ENCODE results near the gene CP. TPM values are rescaled to one million over a fixed set of nuclear protein-coding genes. Genes with fewer than 3 reads are reported as not detected.
A peak's percentile ranks its signal among the peaks of the same experiment; 100 is the strongest.

The CP gene
- total and polyA plus RNA-seq, 2 experiments from 2014 or later: 2.8 to 3.6 TPM

DNA sequence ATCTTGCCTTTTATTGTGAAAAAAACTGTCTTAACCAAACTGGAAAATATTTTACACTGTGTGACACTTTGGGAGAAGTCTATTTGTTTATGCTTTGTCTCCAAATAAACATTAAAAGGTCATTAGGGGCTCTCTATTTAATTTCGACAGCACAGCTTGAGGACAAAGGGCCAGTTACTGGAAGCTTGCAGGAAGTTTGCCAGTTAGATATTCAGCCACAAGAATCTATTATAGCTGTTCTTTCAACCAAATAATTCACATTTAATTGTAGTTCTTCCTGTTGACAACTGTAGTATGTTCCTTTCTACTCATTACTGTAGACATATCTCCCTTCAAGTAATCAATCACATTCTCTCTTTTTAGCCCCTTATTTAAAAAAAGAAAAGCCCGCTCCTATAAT lies 6.1 kb downstream of the CP start:
- Mint-ChIP-seq H3K27me3 (ENCODE audit: insufficient read depth, low read depth, poor library complexity) (peaks cover 3% of the 10 kb centered on the region), H3K9me3 (no peaks in the 10 kb centered on the region), H3K4me3 (no peak overlapping the region), H3K27ac (no peak overlapping the region), H3K36me3 (ENCODE audit: low read depth) (peaks cover 3% of the 10 kb centered on the region; the same call in 1 of the 3 replicates), H3K4me1 (peaks cover 13% of the 10 kb centered on the region)
- Histone ChIP-seq H3F3A (replicated peaks; ENCODE audit: low read depth) (no peaks in the 10 kb centered on the region), H3K27me3 (ENCODE audit: insufficient read depth) (no peaks in the 10 kb centered on the region), H3K27ac (ENCODE audit: low read depth) (no peak overlapping the region), H3K4me2 (peak overlapping the region; percentile 30; the same call in 1 of the 2 replicates), H3K36me3 (ENCODE audit: insufficient read depth) (no peaks in the 10 kb centered on the region), H2AFZ (no peak overlapping the region; the same call in 1 of the 2 replicates), H3K4me3 (no peak overlapping the region), H4K20me1 (replicated peaks; ENCODE audit: insufficient read depth) (no peaks in the 10 kb centered on the region), H3K9me2 (ENCODE audit: insufficient read depth) (0 out of 2 replicates have a peak, but pooled peaks cover 3% of the 10 kb centered on the region), H3K79me2 (replicated peaks; ENCODE audit: insufficient read depth) (no peaks in the 10 kb centered on the region), H3K4me1 (ENCODE audit: insufficient read depth) (peaks cover 7% of the 10 kb centered on the region)
- TF ChIP-seq JUNB (IDR thresholded peaks at IDR 0.05; ENCODE audit: unreplicated experiment): no peak
- TF ChIP-seq, protein P1, sequence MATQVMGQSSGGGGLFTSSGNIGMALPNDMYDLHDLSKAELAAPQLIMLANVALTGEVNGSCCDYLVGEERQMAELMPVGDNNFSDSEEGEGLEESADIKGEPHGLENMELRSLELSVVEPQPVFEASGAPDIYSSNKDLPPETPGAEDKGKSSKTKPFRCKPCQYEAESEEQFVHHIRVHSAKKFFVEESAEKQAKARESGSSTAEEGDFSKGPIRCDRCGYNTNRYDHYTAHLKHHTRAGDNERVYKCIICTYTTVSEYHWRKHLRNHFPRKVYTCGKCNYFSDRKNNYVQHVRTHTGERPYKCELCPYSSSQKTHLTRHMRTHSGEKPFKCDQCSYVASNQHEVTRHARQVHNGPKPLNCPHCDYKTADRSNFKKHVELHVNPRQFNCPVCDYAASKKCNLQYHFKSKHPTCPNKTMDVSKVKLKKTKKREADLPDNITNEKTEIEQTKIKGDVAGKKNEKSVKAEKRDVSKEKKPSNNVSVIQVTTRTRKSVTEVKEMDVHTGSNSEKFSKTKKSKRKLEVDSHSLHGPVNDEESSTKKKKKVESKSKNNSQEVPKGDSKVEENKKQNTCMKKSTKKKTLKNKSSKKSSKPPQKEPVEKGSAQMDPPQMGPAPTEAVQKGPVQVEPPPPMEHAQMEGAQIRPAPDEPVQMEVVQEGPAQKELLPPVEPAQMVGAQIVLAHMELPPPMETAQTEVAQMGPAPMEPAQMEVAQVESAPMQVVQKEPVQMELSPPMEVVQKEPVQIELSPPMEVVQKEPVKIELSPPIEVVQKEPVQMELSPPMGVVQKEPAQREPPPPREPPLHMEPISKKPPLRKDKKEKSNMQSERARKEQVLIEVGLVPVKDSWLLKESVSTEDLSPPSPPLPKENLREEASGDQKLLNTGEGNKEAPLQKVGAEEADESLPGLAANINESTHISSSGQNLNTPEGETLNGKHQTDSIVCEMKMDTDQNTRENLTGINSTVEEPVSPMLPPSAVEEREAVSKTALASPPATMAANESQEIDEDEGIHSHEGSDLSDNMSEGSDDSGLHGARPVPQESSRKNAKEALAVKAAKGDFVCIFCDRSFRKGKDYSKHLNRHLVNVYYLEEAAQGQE (IDR thresholded peaks at IDR 0.05; ENCODE audit: unreplicated experiment): no peak
- no peak for TF ChIP-seq POLR2AphosphoS5 (IDR thresholded peaks at IDR 0.05; ENCODE audit: low read depth)
- TF ChIP-seq, protein P2, sequence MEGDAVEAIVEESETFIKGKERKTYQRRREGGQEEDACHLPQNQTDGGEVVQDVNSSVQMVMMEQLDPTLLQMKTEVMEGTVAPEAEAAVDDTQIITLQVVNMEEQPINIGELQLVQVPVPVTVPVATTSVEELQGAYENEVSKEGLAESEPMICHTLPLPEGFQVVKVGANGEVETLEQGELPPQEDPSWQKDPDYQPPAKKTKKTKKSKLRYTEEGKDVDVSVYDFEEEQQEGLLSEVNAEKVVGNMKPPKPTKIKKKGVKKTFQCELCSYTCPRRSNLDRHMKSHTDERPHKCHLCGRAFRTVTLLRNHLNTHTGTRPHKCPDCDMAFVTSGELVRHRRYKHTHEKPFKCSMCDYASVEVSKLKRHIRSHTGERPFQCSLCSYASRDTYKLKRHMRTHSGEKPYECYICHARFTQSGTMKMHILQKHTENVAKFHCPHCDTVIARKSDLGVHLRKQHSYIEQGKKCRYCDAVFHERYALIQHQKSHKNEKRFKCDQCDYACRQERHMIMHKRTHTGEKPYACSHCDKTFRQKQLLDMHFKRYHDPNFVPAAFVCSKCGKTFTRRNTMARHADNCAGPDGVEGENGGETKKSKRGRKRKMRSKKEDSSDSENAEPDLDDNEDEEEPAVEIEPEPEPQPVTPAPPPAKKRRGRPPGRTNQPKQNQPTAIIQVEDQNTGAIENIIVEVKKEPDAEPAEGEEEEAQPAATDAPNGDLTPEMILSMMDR (conservative IDR thresholded peaks at IDR 0.05; ENCODE audit: low read depth in 2 of 2): no peak
- TF ChIP-seq EZH2 (IDR thresholded peaks at IDR 0.05; ENCODE audit: low read depth, unreplicated experiment): no peak
- no peak for TF ChIP-seq CREB1 (CRISPR knock-in tag; IDR thresholded peaks at IDR 0.05; ENCODE audit: low read depth)
- TF ChIP-seq ZNF331 (CRISPR knock-in tag; IDR thresholded peaks at IDR 0.05; ENCODE audit: low read depth): no peak
- no peak for TF ChIP-seq STAT1 (IDR thresholded peaks at IDR 0.05; ENCODE audit: unreplicated experiment)
- TF ChIP-seq NANOG (IDR thresholded peaks at IDR 0.05; ENCODE audit: borderline replicate concordance): no peak
- TF ChIP-seq ZNF114 (CRISPR knock-in tag; IDR thresholded peaks at IDR 0.05): no peak
- TF ChIP-seq, protein P3, sequence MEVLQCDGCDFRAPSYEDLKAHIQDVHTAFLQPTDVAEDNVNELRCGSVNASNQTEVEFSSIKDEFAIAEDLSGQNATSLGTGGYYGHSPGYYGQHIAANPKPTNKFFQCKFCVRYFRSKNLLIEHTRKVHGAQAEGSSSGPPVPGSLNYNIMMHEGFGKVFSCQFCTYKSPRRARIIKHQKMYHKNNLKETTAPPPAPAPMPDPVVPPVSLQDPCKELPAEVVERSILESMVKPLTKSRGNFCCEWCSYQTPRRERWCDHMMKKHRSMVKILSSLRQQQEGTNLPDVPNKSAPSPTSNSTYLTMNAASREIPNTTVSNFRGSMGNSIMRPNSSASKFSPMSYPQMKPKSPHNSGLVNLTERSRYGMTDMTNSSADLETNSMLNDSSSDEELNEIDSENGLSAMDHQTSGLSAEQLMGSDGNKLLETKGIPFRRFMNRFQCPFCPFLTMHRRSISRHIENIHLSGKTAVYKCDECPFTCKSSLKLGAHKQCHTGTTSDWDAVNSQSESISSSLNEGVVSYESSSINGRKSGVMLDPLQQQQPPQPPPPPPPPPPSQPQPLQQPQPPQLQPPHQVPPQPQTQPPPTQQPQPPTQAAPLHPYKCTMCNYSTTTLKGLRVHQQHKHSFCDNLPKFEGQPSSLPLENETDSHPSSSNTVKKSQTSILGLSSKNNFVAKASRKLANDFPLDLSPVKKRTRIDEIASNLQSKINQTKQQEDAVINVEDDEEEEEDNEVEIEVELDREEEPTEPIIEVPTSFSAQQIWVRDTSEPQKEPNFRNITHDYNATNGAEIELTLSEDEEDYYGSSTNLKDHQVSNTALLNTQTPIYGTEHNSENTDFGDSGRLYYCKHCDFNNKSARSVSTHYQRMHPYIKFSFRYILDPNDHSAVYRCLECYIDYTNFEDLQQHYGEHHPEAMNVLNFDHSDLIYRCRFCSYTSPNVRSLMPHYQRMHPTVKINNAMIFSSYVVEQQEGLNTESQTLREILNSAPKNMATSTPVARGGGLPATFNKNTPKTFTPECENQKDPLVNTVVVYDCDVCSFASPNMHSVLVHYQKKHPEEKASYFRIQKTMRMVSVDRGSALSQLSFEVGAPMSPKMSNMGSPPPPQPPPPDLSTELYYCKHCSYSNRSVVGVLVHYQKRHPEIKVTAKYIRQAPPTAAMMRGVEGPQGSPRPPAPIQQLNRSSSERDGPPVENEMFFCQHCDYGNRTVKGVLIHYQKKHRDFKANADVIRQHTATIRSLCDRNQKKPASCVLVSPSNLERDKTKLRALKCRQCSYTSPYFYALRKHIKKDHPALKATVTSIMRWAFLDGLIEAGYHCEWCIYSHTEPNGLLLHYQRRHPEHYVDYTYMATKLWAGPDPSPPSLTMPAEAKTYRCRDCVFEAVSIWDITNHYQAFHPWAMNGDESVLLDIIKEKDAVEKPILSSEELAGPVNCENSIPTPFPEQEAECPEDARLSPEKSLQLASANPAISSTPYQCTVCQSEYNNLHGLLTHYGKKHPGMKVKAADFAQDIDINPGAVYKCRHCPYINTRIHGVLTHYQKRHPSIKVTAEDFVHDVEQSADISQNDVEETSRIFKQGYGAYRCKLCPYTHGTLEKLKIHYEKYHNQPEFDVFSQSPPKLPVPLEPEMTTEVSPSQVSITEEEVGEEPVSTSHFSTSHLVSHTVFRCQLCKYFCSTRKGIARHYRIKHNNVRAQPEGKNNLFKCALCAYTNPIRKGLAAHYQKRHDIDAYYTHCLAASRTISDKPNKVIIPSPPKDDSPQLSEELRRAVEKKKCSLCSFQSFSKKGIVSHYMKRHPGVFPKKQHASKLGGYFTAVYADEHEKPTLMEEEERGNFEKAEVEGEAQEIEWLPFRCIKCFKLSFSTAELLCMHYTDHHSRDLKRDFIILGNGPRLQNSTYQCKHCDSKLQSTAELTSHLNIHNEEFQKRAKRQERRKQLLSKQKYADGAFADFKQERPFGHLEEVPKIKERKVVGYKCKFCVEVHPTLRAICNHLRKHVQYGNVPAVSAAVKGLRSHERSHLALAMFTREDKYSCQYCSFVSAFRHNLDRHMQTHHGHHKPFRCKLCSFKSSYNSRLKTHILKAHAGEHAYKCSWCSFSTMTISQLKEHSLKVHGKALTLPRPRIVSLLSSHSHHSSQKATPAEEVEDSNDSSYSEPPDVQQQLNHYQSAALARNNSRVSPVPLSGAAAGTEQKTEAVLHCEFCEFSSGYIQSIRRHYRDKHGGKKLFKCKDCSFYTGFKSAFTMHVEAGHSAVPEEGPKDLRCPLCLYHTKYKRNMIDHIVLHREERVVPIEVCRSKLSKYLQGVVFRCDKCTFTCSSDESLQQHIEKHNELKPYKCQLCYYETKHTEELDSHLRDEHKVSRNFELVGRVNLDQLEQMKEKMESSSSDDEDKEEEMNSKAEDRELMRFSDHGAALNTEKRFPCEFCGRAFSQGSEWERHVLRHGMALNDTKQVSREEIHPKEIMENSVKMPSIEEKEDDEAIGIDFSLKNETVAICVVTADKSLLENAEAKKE (CRISPR knock-in tag; IDR thresholded peaks at IDR 0.05): no peak
- TF ChIP-seq EZH2phosphoT487 (IDR thresholded peaks at IDR 0.05; ENCODE audit: unreplicated experiment): no peak
- TF ChIP-seq, protein P4, sequence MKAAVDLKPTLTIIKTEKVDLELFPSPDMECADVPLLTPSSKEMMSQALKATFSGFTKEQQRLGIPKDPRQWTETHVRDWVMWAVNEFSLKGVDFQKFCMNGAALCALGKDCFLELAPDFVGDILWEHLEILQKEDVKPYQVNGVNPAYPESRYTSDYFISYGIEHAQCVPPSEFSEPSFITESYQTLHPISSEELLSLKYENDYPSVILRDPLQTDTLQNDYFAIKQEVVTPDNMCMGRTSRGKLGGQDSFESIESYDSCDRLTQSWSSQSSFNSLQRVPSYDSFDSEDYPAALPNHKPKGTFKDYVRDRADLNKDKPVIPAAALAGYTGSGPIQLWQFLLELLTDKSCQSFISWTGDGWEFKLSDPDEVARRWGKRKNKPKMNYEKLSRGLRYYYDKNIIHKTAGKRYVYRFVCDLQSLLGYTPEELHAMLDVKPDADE (IDR thresholded peaks at IDR 0.05): no peak
- no peak for ATAC-seq
- DNase-seq (ENCODE audit: low spot score): no peak
